GM12891 (cell line): ENCODE results near the gene LRP1-AS.

Source experiments
- POLR2A ChIP-seq: IDR thresholded peaks from 2 replicates; pipeline ENCODE4 v1.6.1; 2011; ENCODE audit warnings: low read depth, low read length, control low read depth
- POLR2AphosphoS5 ChIP-seq: IDR thresholded peaks from 2 replicates; pipeline ENCODE4 v1.6.1; 2011; ENCODE audit warnings: low read depth, low read length, control low read depth
- POU2F2 ChIP-seq: IDR thresholded peaks from 2 replicates; pipeline ENCODE4 v1.6.1; 2011; ENCODE audit warnings: low read depth, mild to moderate bottlenecking, control low read depth, low read length, moderate library complexity
- TAF1 ChIP-seq: IDR thresholded peaks from 2 replicates; pipeline ENCODE4 v1.6.1; 2011; ENCODE audit warnings: low read depth, low read length, control low read depth

GRCh38 chr12:57154804-57155434 is 7.5 kb upstream of the LRP1-AS start:
- TF ChIP-seq POU2F2: no peak
- no peak for TF ChIP-seq POLR2AphosphoS5
- no peak for TF ChIP-seq POLR2A
- no peak for TF ChIP-seq TAF1
